ENCODE data around the gene ERG. TPM values are rescaled to one million over a fixed set of nuclear protein-coding genes. Genes with fewer than 3 reads are reported as not detected.

ERG gene
- total RNA-seq, 2 donors from 2014 or later = 25.8 to 28.6 TPM

DNA sequence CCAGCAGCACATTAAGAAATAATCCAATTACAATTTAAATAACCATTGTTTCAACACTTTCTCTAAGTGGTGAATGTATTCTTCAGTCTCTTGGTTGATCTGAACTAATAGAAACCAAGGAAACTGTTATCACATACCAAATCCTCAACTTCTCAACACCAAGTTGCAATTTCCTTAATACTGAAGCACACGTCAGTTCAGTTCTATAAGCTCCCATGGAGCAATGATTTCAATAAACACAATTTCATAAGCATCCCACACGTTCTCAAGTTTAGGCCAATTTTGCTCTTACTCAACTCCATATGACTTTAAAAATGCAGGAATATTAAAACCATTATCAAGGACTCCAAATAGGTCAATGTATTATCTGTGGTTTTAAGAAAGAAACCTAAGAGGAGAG is 5.8 kb upstream of the ERG start:
- no peak for DNase-seq (ENCODE audit: low spot score)
- intact Hi-C loops (cut with DNase I) = loop anchor here (5.0 to 10.0 kb wide), 3 partner anchors 213 to 631 kb away; no protein-coding TSS in a partner anchor

DNA sequence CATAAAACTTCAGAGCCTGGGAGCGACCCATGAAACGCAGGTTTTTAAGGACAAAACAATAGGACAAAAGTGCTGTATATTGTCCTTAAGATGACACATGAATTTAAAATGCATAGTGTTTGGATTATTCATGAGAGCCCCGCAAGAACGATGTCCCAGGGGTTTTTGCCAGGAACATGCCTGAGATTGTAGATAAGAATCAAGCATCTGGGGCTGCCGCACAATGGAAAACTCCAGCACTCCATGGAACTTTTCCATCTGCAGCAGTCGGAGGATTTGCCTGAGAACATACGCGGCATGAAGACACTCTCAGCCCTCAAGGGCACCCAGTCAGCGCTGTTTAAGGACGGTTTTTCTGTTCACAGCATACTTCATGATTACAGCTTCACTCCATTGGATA is 5.3 kb upstream of the ERG start:
- no peak for DNase-seq (ENCODE audit: low spot score)

DNA sequence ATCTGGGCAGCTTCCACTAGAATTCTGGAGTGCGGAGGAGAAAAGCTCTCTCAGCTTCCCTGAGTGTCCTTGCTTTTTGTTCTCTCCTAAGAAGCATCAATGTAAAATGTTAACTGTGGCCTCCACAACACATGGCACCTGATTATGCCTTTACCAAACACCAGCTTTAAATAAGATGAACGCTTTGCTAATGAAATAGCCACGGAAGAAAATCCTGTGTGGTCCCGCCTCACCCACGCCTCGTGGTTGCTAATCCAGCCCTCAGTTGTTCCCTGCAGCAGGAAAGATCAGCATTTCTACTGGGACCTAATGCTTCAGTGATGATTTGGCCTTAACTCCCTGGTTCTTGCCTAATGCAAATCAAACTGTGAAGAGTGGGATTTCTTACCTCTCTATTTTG is 1.8 kb upstream of the ERG start:
- no peak for DNase-seq (ENCODE audit: low spot score)
- intact Hi-C loops (cut with DNase I) = loop anchor here (5.0 to 10.0 kb wide), 3 partner anchors 217 to 635 kb away; no protein-coding TSS in a partner anchor

More for the DNA sequence above, 5.3 kb upstream of the ERG start:
- intact Hi-C loops (cut with DNase I) = loop anchor here (5.0 to 10.0 kb wide), 3 partner anchors 214 to 631 kb away; no protein-coding TSS in a partner anchor

DNA sequence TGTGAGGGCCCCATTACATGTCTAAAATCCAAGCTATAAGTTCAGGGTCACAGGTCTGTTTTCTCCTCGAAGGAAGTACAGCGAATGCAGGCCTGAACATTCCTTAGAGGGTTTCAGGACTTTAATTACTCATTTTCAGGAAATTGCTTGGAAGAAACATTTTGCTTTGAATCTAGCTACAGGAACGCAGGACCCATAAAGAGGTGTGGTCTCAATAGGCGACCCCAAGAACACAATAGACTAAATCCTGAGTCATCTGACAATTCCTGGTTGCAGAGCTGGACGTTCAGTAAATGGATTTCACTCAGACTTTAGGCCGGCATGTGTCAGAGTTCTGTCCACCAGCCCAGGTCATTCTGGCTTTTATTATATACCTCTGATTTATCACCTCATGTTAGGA is 1.0 kb upstream of the ERG start:
- intact Hi-C loops (cut with DNase I) = no loop called here
- DNase-seq (ENCODE audit: low spot score) = no peak

DNA sequence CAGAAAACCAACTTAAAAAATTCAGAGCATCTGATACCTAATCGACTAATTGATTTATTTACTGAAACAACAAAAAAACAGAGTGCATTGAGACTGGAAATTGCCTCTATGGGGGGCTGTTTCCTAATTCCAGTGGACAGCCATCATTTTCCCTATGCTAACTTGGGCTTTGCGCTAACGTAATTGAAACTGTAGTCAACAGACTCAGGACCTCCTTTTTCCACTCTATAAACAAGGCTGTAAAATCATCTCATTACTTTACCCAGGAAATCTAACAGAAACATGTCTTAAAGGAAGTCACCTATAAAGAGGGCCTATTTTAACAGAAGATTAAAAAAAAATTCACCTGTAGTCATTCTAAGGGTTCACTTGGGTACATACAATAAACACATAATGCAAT is 2.1 kb downstream of the ERG start:
- intact Hi-C loops (cut with DNase I) = no loop called here

DNA sequence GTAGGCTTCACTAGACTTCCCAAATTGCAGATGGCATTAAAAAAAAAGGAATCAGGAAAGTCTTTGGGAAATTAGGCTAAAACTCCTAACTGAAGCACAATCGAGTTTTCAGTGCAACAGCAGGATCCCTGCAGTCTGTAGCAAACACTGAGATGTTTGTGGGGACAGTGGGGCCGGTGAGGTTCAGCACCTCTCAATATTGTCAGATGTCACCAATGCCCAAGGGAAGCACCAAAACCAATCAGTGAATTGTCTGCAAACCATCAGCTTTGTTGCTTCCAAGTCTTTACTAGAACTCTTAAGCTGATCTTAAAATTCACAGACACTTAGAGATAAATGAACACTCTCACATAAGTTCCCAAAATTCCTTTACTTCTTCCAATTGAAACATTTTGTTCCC is 2.6 kb downstream of the ERG start:
- DNase-seq (ENCODE audit: low spot score) = no peak
- intact Hi-C loops (cut with DNase I) = no loop called here

More for the DNA sequence above, 2.1 kb downstream of the ERG start:
- DNase-seq (ENCODE audit: low spot score) = no peak

DNA sequence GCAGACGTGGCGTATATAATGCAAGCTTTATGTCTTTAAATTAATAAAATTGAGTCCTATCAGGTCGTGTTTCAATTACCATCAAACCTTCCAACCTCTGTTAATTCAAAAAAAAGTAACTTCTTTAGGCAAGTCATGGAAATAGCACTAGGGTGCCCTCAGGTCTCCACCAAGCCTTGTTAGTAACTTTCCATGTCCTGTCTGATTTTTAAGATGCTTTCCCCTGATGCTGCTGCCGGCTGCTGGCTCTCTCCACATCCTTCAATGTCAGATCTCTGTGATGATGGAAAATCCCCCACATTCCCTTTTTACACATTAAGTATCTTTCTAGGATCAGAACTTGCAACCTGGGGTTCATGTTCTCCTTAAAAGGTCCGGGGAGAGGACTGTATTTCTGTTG is 3.0 kb downstream of the ERG start:
- DNase-seq (ENCODE audit: low spot score) = no peak
- intact Hi-C loops (cut with DNase I) = no loop called here

DNA sequence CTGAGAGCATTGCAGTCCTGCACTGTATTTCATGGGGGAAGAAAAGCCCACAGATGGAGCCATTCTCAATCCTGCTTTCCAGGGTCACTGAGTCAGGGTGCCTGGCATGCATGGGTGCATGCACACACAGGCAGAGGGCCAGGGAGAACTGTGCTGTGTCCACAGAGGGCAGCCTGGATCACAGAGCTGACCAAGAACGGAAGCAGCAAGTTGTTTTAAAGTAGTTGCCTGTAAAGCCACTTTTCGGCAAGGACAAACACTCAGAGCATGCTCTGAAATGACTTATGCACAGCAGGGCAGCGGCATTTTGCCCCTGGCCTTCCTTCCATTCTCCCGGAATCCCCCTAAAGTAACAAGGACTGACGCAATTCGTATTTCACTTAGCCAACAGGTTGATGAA is 3.6 kb downstream of the ERG start:
- intact Hi-C loops (cut with DNase I) = no loop called here
- no peak for DNase-seq (ENCODE audit: low spot score)

DNA sequence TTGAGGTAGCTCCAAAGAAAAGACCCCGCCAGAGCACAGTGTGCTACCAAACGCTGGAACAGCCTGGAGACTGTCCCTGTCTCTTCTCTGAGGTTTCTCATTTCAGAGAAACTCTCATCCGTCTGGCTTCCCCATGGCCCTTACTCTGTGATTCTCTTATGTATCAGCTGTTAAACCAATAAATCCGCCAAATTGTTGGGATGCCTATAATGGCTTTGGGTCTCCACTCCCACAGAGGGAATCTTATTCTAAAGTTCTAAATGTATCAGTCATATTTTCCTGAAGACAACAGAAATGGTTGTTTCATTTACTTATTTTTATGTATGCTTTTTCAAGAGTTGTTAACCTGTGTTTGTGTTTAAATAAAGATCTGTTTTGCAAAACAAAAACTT is 4.0 kb downstream of the ERG start:
- no peak for DNase-seq (ENCODE audit: low spot score)
- intact Hi-C loops (cut with DNase I) = no loop called here

DNA sequence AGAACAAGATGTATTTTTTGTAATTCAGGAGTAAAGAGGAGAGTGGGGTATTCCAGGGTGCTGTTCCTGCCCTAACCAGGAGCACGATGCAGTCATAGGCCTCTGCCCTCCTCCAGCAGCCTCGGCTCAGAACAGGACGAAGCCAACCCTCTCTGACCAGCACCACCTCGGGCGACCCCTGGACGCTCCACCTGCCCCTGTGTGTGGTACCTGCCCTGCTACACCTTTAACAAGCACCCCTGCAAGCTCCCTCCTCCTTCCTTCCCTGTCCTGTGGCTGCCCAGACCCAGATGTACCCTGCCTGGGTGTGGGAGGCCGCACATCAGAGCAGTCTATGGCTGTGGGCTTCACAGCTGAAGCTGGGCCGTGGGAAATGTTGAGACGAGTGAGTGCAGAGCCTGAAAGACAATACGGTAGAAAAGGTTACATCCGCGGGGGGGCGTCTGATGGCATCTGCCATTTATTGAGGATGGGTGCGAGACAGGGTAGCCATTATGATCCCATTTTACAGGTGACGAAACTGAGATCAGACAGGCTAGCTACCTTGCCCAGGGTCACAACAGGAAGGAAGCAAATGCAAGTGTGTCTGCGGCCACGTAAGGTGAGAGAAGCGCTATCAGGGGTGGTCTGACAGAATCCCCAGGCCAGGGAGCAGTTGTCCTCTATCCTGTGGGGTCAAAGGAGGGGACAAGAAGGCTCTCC is 4.6 kb downstream of the ERG start:
- intact Hi-C loops (cut with DNase I) = no loop called here
- DNase-seq (ENCODE audit: low spot score) = no peak

DNA sequence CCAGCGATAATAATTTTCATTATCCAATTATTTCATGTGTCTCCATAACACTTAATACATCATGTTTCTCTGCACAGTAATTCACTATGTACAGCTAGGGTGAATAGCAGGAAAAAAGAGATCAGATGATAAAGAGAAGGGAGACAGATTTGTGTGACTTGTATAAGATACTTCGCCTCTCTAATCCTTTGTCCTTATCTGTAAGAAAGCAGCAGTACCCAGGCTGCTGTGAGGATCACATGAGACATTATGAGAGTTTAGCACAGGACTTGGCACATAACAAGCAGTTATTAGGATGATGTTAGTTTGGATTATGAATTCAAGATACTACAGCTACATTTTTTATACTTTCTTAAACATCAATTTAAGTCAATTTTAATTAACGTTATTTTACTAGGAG is 6.3 kb downstream of the ERG start:
- intact Hi-C loops (cut with DNase I) = no loop called here
- no peak for DNase-seq (ENCODE audit: low spot score)

DNA sequence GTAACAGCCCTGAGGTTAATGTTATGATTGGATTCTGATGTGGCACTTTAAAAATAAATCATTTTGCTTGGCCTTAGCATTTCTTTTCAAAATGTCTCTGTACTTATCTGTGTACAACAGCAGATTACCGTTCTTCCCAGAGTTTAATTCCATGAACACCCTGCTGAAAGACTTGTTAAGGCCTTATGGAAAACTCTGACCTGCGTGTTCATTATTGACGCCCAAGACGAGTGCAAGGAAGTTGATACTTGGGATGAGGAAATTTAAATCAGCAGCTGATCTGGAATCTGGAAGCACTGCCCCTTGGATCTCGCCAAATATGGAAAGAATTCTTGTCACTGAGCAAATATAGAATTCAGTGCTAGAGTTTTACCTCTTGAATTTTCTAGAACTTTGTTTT is 6.7 kb downstream of the ERG start:
- intact Hi-C loops (cut with DNase I) = no loop called here
- no peak for DNase-seq (ENCODE audit: low spot score)

DNA sequence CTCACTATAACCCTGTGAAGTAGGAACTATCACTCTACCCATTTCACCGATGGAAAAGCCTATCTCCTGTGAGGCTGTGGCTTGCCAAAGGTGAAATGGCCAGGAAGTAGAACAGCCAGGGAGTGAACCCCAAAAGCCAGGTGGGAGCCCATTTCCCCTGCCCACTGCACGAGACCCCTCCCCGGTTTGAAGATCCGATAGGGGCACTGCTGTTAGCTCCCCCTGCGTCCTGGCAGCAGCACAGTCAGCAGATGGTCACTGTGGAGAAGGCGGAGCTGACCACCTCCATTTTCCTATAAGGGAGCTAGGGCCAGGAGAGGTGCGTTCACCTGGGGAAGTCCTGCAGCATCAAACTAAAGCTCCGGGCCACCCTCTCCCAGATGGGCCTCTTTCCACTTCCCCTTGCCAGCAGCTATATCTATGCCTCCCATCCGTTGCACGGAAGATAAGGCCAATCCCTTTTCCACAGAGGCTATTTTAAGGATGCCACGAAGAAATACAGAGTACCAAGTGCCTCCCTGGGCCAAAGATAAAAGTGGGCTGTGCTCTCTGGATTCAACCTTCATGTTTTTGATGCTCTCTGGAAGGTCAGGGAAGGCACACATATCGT is 7.8 kb downstream of the ERG start:
- no peak for DNase-seq (ENCODE audit: low spot score)
- intact Hi-C loops (cut with DNase I) = no loop called here

DNA sequence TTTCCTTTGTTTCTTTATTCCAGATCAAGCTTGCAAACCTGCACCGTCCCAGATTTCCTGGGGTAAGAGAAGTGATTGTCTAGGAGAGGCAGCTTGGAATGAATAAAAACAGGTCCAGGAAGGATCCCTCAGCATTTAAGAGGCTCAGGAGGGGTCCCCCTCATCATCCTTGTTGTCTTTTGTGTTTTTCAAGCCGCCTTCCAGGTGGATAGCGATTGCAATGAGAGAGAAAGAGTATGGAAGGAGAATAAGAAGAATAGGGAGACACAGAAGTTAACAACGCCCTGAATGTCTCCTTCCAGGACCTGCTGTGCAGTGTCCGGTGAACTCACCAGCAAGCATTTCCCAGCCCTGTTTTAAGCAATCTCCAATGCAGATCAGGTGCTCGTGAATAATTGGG is 8.5 kb downstream of the ERG start:
- no peak for DNase-seq (ENCODE audit: low spot score)

DNA sequence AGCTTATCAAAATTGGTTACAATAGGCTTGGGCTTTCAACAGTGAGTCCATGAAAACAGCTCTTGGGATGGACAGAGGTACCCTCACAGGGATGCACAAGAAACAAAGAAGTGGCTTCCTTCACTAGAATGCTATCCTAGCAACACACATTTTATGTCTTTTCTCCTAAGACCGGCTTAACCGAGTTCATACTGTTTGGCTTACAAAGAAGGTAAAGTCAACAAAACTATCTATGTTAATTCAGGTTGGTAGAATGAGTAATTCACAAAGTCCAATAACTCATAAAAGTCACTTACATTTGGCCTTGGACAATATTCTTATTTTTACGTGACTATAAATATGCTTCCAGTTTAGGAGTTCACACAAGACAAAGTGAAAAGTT is 9.0 kb downstream of the ERG start:
- intact Hi-C loops (cut with DNase I) = no loop called here

More for the DNA sequence above, 8.5 kb downstream of the ERG start:
- intact Hi-C loops (cut with DNase I) = no loop called here

DNA sequence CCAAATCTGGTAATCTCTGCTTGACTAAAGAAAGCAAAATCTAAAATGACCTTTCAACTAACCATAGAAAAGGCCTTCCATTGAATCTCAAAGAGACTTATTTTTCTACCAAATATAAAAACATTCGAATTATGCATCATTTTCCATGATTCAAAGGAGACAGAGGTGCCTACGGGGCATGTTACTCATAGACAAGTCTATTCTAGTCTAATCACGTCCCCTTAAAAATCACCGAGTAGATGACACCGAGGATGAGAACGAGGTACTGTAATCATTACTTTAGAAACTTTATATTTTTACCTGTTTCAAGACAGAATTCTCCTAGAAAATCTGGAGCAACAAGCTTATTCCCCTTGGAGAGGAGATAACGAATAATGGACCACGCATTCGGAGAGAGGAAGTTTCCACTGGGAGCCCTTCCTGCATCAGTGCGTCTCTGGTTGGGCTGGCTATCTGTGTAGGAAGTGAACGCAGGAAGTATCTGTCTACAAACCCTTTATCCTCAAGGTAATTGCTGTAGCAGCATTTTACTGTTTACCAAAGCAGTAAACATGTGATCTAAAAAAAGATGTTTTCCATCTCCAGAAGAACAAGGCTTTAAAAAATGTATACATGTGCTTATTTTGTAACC is 9.5 kb downstream of the ERG start:
- DNase-seq (ENCODE audit: low spot score) = no peak
- intact Hi-C loops (cut with DNase I) = no loop called here

More for the DNA sequence above, 9.0 kb downstream of the ERG start:
- DNase-seq (ENCODE audit: low spot score) = no peak

DNA sequence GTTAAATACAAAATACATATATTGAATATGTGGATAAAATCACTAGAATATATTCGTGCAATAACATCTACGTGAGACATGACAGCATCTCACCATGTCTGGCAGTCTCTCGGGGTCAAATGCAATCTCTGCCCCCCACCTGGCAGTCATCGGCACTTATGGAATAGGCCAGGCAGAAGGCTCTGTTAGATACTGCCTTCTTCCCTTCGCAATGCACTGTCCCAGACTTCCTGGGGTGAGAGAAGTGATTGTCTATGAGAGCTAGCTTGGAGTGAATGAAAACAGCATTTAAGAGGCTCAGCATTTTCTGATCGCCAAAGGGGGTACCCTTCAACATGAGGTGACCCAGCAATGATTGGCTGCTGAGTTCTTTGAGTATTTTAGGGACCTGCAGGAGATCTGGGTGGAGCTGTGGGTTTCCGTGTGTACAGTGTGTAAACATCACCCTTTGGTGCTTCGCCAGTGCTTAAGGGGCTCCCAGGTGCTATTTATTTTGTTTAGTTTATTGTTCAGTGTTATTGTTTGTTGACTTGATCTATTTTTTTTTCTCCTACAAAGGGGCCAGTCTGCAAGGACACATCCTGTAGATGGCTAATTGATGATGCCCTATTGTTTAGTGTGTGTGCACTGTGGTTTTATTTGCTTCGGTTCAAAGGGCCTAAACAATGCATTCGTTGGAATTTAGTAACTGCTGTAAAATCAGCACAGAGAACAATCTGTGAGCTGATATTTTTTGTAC is 10.2 kb downstream of the ERG start:
- no peak for DNase-seq (ENCODE audit: low spot score)
- intact Hi-C loops (cut with DNase I) = no loop called here

DNA sequence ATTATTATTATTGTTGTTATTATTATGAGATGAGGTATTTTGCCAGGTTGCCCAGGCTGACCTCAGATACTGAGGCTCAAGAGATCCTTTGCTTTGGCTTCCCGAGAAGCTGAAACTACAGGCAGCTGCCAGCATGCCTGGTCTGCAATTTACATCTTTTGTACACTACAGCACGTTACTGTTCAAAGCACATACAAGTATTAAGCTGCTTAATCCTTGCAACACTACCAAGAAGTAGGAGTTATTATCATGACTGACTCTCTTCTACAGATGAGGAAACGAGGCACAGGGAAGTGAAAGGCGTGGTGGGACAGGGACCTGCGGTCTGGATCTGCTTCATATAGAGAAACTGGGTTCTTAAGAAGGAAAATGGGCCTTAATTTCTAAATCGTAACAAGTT is 11.6 kb downstream of the ERG start:
- intact Hi-C loops (cut with DNase I) = no loop called here
- DNase-seq (ENCODE audit: low spot score) = no peak

DNA sequence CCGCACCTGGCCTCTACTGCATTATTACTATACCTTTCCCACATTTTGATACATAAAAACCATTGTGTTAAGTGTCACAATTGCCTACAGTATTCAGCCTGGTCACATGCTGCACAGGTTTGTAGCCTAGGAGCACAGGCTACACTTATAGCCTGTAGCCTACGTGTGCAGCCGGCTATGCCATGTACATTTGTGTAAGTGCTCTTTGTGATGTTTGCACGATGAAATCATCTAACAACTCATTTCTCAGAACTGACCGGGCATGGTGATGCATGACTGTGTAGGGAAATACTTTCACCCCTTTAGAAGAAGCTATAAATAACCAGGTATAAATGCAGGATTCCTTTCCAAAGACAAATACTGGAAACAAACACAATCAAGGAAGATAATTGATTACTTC is 12.1 kb downstream of the ERG start:
- intact Hi-C loops (cut with DNase I) = no loop called here
- DNase-seq (ENCODE audit: low spot score) = no peak

All from posterior vena cava (tissue), 2 donors.